Measurements from ENCODE around the gene IFI27. TPM values are rescaled to one million over a fixed set of nuclear protein-coding genes. Genes with fewer than 3 reads are reported as not detected.

IFI27 gene
- total RNA-seq, 4 donors from 2014 or later: 118 to 502 (median 368) TPM

DNA sequence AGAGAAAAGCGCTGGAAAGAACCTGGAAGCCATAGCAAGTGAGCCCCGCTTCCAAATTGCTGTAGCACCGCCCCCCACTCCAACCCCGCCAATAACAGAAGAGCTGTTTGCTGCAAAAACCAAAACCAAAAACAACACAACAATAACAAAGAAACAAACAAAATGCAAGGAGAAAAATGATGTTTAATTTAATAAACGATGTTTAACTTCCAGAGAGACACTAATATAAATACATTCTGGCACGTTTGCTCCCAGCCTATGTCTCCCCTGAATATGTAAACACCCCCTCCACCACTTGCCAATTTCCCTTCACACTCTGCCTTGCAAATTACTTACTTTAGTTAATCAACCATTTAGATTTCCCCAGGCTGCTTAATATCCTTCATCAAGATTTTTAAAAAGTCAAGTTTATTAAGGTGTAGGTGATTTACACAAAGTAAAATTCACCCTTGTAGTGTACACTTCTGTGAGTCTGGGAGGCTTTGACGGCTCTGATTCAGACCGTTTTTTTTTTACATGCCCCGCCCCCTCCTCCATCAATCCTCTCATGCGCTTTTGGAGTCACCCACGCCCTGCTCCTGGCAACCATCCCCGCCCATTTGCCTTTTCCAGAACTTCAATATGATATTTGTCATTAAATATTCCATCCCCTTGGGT lies 19.4 kb downstream of the IFI27 start:
- peaks cover 0 to 29% (median 0%) of the 10 kb centered on the region in 3 donors for H3K36me3 ChIP-seq
- H3K9me3 ChIP-seq: no peaks in the 10 kb centered on the region
- H3K27ac ChIP-seq: peak overlapping the region; percentile 86 to 95 (median 88)
- TF ChIP-seq, protein P1, sequence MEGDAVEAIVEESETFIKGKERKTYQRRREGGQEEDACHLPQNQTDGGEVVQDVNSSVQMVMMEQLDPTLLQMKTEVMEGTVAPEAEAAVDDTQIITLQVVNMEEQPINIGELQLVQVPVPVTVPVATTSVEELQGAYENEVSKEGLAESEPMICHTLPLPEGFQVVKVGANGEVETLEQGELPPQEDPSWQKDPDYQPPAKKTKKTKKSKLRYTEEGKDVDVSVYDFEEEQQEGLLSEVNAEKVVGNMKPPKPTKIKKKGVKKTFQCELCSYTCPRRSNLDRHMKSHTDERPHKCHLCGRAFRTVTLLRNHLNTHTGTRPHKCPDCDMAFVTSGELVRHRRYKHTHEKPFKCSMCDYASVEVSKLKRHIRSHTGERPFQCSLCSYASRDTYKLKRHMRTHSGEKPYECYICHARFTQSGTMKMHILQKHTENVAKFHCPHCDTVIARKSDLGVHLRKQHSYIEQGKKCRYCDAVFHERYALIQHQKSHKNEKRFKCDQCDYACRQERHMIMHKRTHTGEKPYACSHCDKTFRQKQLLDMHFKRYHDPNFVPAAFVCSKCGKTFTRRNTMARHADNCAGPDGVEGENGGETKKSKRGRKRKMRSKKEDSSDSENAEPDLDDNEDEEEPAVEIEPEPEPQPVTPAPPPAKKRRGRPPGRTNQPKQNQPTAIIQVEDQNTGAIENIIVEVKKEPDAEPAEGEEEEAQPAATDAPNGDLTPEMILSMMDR (IDR thresholded peaks at IDR 0.05): peak in 1 of 5 experiments; percentile 4
- TF ChIP-seq POLR2A (IDR thresholded peaks at IDR 0.05) (no peak), EP300 (IDR thresholded peaks at IDR 0.05) (no peak)
- peak overlapping the region; percentile 34 to 61 (median 55) for H3K4me3 ChIP-seq
- peaks cover 0 to 17% (median 7%) of the 10 kb centered on the region in 4 donors for H3K4me1 ChIP-seq
- 0 to 1% methylated on average over 12 of the region's 12 CpGs for WGBS, 2 donors
- DNase-seq (ENCODE audit: low spot score in 2 of 2): peak; percentile 48 to 63
- H3K27me3 ChIP-seq: no peaks in the 10 kb centered on the region

DNA sequence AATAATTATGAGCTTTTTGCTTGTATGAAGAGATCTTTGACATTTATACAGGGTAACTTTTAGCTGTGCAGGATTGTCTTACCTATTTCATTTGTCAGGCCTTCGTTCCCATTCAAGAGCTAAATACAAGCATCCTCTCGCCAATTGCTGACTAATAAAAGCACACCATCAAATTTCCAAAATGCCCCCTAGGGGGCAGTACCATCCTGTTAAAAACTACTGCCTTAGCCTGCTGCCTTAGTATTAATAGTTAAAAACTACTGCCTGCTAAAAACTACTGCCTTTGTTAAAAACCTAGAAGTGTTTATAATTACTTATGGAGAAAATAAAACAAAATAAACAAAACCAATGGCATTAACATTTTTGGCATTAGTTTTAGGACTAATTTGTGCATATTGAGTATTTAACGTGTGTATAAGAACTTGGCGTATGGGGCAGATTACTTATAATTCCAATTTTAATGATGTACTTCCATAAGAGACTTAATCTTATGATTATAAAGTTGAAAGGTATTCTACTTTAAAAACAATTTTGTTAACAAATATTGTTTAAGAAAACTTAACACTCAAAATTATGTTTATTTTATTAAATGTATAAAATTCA lies 21.9 kb downstream of the IFI27 start:
- WGBS, 2 donors: 44 to 45% methylated on average over 4 of the region's 4 CpGs
- no peak for TF ChIP-seq POLR2A (IDR thresholded peaks at IDR 0.05)
- TF ChIP-seq, protein P1 (IDR thresholded peaks at IDR 0.05): peak; percentile 64 to 76 (median 72)
- Histone ChIP-seq H3K27ac (no peak overlapping the region), H3K4me3 (no peak overlapping the region), H3K4me1 (peaks cover 0 to 23% (median 7%) of the 10 kb centered on the region in 4 donors), H3K27me3 (peaks cover 0 to 5% of the 10 kb centered on the region in 2 donors), H3K9me3 (peaks cover 0 to 8% (median 0%) of the 10 kb centered on the region in 4 donors), H3K36me3 (peaks cover 0 to 9% (median 0%) of the 10 kb centered on the region in 3 donors)
- DNase-seq (ENCODE audit: low spot score in 2 of 2): peak in 1 of 2 donors; percentile 81

DNA sequence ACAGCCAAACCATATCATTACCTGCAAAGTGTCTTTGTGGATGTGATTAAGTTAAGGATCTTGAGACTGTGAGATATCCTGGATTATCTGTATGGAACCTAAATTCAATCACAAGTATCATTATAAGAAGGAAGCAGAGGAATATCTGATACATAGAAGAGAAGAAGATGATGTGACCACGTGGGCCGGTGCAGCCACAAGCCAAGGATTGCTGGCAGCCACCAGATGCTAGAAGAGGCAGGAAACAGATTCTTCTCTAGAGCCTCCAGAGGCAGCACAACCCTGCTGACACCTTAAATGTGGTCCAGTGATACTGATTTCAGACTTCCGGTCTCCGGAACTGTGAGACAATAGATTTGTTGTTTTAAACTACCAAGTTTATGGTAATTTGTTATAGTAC lies 24.9 kb downstream of the IFI27 start:
- Histone ChIP-seq H3K27ac (no peak overlapping the region), H3K9me3 (peaks cover 0 to 8% (median 0%) of the 10 kb centered on the region in 4 donors), H3K4me1 (peaks cover 0 to 6% (median 0%) of the 10 kb centered on the region in 4 donors), H3K36me3 (no peaks in the 10 kb centered on the region), H3K27me3 (peaks cover 0 to 14% of the 10 kb centered on the region in 2 donors), H3K4me3 (no peak overlapping the region)
- no peak for DNase-seq (ENCODE audit: low spot score in 2 of 2)
- WGBS, 2 donors: 73 to 81% methylated on average over 4 of the region's 4 CpGs
- no peak for TF ChIP-seq EP300 (IDR thresholded peaks at IDR 0.05)
- no peak for TF ChIP-seq POLR2A (IDR thresholded peaks at IDR 0.05)
- TF ChIP-seq, protein P1 (IDR thresholded peaks at IDR 0.05): no peak

DNA sequence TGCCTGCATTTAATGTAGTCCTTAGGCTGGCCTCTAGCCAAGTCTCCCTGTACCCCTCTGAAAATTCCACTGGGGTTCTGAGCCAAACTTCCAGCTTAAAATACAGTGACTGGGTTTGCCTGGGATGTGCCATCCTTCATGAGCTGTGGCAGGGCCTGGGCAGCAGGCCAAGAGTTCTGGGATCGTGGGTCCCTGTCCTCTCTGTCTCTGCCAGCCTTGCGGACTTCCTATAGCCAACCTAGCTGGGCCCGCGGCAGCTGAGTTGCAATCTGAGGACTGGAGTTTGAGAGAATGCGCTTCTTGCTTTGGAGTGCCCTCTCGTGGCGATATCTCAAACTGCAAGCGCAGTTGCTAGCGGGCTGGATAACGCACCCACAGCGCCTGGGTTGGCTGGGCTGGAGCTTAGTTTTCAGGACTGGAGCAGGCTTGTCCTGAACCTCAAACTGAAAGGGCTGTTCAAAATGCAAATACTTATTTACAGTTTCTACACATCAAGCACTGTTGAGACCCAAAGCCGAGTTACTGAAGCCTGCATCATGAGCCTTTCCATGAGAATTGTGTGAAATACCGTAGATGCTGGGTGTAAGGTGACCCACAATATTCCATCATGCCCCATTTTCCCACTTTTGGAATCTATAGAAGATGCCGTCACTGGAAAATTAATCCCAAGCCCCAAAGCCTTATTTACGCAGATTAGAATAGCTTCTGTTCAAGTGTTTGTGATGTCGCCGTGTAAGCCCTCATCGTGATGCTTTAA lies 26.2 kb downstream of the IFI27 start:
- Histone ChIP-seq H3K27me3 (peaks cover 0 to 14% of the 10 kb centered on the region in 2 donors), H3K4me1 (peaks cover 0 to 6% (median 0%) of the 10 kb centered on the region in 4 donors), H3K4me3 (no peak overlapping the region), H3K9me3 (peaks cover 0 to 8% (median 0%) of the 10 kb centered on the region in 4 donors), H3K36me3 (no peaks in the 10 kb centered on the region), H3K27ac (no peak overlapping the region)
- TF ChIP-seq POLR2A (IDR thresholded peaks at IDR 0.05) (no peak), EP300 (IDR thresholded peaks at IDR 0.05) (peak in 1 of 2 donors; percentile 23)
- TF ChIP-seq, protein P1 (IDR thresholded peaks at IDR 0.05): peak; percentile 91 to 98 (median 94)
- 30 to 55% methylated on average over 9 to 18 of the region's 18 CpGs for WGBS, 2 donors
- peak; percentile 88 to 97 for DNase-seq (ENCODE audit: low spot score in 2 of 2)
